ENCODE results near the gene ZNF141. TPM values are rescaled to one million over a fixed set of nuclear protein-coding genes. Genes with fewer than 3 reads are reported as not detected.

Gene ZNF141
- total RNA-seq, 1 experiment from 2014 or later = not detected

DNA sequence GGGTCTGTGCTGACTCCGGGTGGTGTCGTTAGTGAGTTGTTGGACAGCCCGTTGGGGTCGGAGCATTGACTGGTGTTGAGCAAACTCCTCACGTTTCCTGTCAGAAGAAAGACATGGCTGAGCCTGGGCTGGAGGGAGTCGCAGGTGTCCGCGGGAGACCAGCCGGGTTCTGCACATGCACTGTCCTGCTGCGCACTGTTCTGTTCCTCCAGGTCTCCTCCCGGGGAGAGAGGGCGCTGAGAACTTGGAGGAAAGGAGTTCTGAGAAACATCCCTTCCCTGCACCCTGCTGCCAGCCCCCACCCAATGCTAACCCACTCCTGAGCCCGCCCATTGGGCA is 1.1 kb downstream of the ZNF141 start:
- no TSS peak for BruUV-seq (replicated peaks)

GRCh38 chr4:340011-340410 is 2.4 kb downstream of the ZNF141 start:
- no peak overlapping the region for H3K4me3 ChIP-seq (ENCODE audit: low read depth in 2 of 2, low read length in 2 of 2)
- in situ Hi-C loops (cut with HindIII; ENCODE audit: low pct_unique_long_range_greater_than_20kb, low sequenced_read_pairs) (no loop called here), intact Hi-C loops (cut with micrococcal nuclease; ENCODE audit: unreplicated experiment) (no loop called here)
- no TSS peak for BruUV-seq (replicated peaks)
- TF ChIP-seq TCF7L2 (IDR thresholded peaks at IDR 0.05; ENCODE audit: low read depth, low read length) (no peak), REST (IDR thresholded peaks at IDR 0.05; ENCODE audit: insufficient read depth in 1 of 2, low read depth in 2 of 2, low read length in 1 of 2) (no peak), CTCF (IDR thresholded peaks at IDR 0.05) (no peak), SIN3A (IDR thresholded peaks at IDR 0.05; ENCODE audit: borderline replicate concordance, insufficient read depth, low read depth, low read length) (no peak), POLR2AphosphoS5 (IDR thresholded peaks at IDR 0.05; ENCODE audit: low read depth, low read length) (no peak)
- no peaks in the 10 kb centered on the region for H3K9me3 ChIP-seq (ENCODE audit: control insufficient read depth, insufficient read depth, low read depth, low read length)
- no peak for DNase-seq (ENCODE audit: low read depth, low spot score)
- no peak for ATAC-seq
- CTCF ChIA-PET = interaction anchor here (1.0 kb wide), 1 partner anchor 228 kb away, joined by 3 read pairs; no protein-coding TSS in a partner anchor
- H3K36me3 ChIP-seq (ENCODE audit: control insufficient read depth, insufficient read depth, low read length) = no peaks in the 10 kb centered on the region
- POLR2A ChIA-PET = no interaction called here
- H3K27ac ChIP-seq (ENCODE audit: low read length) = no peak overlapping the region
- H3K27me3 ChIP-seq (ENCODE audit: control insufficient read depth, insufficient read depth, low read length) = no peaks in the 10 kb centered on the region
- H3K4me1 ChIP-seq (ENCODE audit: control insufficient read depth, insufficient read depth, low read length) = no peaks in the 10 kb centered on the region

More for the DNA sequence above, 1.1 kb downstream of the ZNF141 start:
- Histone ChIP-seq H3K36me3 (ENCODE audit: control insufficient read depth, insufficient read depth, low read length) (no peaks in the 10 kb centered on the region), H3K27ac (ENCODE audit: low read length) (no peak overlapping the region), H3K4me3 (ENCODE audit: low read depth in 2 of 2, low read length in 2 of 2) (peak overlapping the region in 1 of 2 experiments; percentile 39; a peak in 1 of 4 replicates), H3K9me3 (ENCODE audit: control insufficient read depth, insufficient read depth, low read depth, low read length) (no peaks in the 10 kb centered on the region), H3K4me1 (ENCODE audit: control insufficient read depth, insufficient read depth, low read length) (no peaks in the 10 kb centered on the region), H3K27me3 (ENCODE audit: control insufficient read depth, insufficient read depth, low read length) (no peaks in the 10 kb centered on the region)
- POLR2A ChIA-PET = no interaction called here
- DNase-seq (ENCODE audit: low read depth, low spot score) (no peak), ATAC-seq (no peak)
- in situ Hi-C loops (cut with HindIII; ENCODE audit: low pct_unique_long_range_greater_than_20kb, low sequenced_read_pairs) (no loop called here), intact Hi-C loops (cut with micrococcal nuclease; ENCODE audit: unreplicated experiment) (no loop called here)
- TF ChIP-seq POLR2AphosphoS5 (IDR thresholded peaks at IDR 0.05; ENCODE audit: low read depth, low read length) = no peak
- TF ChIP-seq SIN3A (IDR thresholded peaks at IDR 0.05; ENCODE audit: borderline replicate concordance, insufficient read depth, low read depth, low read length) = no peak
- no peak for TF ChIP-seq TCF7L2 (IDR thresholded peaks at IDR 0.05; ENCODE audit: low read depth, low read length)
- TF ChIP-seq CTCF (IDR thresholded peaks at IDR 0.05) = no peak
- TF ChIP-seq REST (IDR thresholded peaks at IDR 0.05; ENCODE audit: insufficient read depth in 1 of 2, low read depth in 2 of 2, low read length in 1 of 2) = no peak
- CTCF ChIA-PET = no interaction called here
